Fibroblast of lung (primary cell): ENCODE data around the gene SYNDIG1.

Experiments used
- EZH2 ChIP-seq: IDR thresholded peaks from 2 replicates; pipeline ENCODE4 v1.5.1; 2012; ENCODE audit warnings: low read length, control low read depth, mild to moderate bottlenecking; ENCODE audit errors: missing control alignments
- TF ChIP-seq, protein P1 (sequence below), 2 donors: IDR thresholded peaks in 1 of 2; conservative IDR thresholded peaks in 1 of 2; 1 replicate in 1 of 2; 2 replicates in 1 of 2; pipeline ENCODE4 v1.5.1; 2011 to 2012; ENCODE audit warnings: low read length in 2 of 2, control low read depth in 1 of 2, inconsistent platforms in 1 of 2, low read depth in 1 of 2, mild to moderate bottlenecking in 1 of 2

GRCh38 chr20:24446811-24447210, 22.6 kb upstream of the SYNDIG1 start:
- TF ChIP-seq, protein P1, sequence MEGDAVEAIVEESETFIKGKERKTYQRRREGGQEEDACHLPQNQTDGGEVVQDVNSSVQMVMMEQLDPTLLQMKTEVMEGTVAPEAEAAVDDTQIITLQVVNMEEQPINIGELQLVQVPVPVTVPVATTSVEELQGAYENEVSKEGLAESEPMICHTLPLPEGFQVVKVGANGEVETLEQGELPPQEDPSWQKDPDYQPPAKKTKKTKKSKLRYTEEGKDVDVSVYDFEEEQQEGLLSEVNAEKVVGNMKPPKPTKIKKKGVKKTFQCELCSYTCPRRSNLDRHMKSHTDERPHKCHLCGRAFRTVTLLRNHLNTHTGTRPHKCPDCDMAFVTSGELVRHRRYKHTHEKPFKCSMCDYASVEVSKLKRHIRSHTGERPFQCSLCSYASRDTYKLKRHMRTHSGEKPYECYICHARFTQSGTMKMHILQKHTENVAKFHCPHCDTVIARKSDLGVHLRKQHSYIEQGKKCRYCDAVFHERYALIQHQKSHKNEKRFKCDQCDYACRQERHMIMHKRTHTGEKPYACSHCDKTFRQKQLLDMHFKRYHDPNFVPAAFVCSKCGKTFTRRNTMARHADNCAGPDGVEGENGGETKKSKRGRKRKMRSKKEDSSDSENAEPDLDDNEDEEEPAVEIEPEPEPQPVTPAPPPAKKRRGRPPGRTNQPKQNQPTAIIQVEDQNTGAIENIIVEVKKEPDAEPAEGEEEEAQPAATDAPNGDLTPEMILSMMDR (conservative IDR thresholded peaks at IDR 0.05 in 1 of 2, IDR thresholded peaks at IDR 0.05 in 1 of 2; ENCODE audit: low read depth in 1 of 2, low read length in 2 of 2) = no peak
- TF ChIP-seq EZH2 = no peak
